HUES64 (cell line): ENCODE results near the gene PIGP.

Source experiments
- H3K27ac ChIP-seq: 2 replicates; pipeline ENCODE4 v1.7.0; 2013; ENCODE audit warnings: low read depth, low read length, inconsistent platforms
- H3K27me3 ChIP-seq: 2 replicates; pipeline ENCODE4 v1.6.1; 2013; ENCODE audit warnings: mild to moderate bottlenecking, low read length; ENCODE audit not compliant: insufficient read depth
- H3K36me3 ChIP-seq: 2 replicates; pipeline ENCODE4 v1.6.1; 2013; ENCODE audit warnings: mild to moderate bottlenecking, low read length; ENCODE audit not compliant: insufficient read depth
- H3K4me1 ChIP-seq: 2 replicates; pipeline ENCODE4 v1.6.1; 2013; ENCODE audit warnings: mild to moderate bottlenecking, low read length, moderate library complexity; ENCODE audit not compliant: insufficient read depth
- H3K4me3 ChIP-seq: 2 replicates; pipeline ENCODE4 v1.5.1; 2013; ENCODE audit warnings: mild to moderate bottlenecking, low read length, moderate library complexity
- H3K9ac ChIP-seq: 2 replicates; pipeline ENCODE4 v1.6.1; 2013; ENCODE audit warnings: mild to moderate bottlenecking, low read depth, low read length
- H3K9me3 ChIP-seq: 2 replicates; pipeline ENCODE4 v1.6.1; 2013; ENCODE audit warnings: low read depth, low read length; ENCODE audit not compliant: insufficient read depth
- WGBS: fragments of 150-250, 120-280 bp; methylation state at CpG from one replicate; pipeline ENCODE4 v1.1.7; 2013; ENCODE audit warnings: missing lambda C conversion rate; 5-methylcytosine and 5-hydroxymethylcytosine counted together

PIGP gene

GRCh38 chr21:37017951-37018679 lies 54.8 kb downstream of the PIGP start:
- WGBS: 89% methylated on average over 13 of the region's 13 CpGs
- H3K4me1 ChIP-seq: no peaks in the 10 kb centered on the region
- H3K9ac ChIP-seq: no peak overlapping the region
- no peaks in the 10 kb centered on the region for H3K27me3 ChIP-seq
- no peak overlapping the region for H3K4me3 ChIP-seq
- no peaks in the 10 kb centered on the region for H3K36me3 ChIP-seq
- no peak overlapping the region for H3K27ac ChIP-seq
- H3K9me3 ChIP-seq: no peaks in the 10 kb centered on the region
